Measurements from ENCODE around the gene SLC23A2.

The SLC23A2 gene

GRCh38 chr20:4812641-4813075 lies 188.7 kb downstream of the SLC23A2 start:
- Histone ChIP-seq H3K9me3 (ENCODE audit: severe bottlenecking) (no peaks in the 10 kb centered on the region), H3K4me3 (ENCODE audit: severe bottlenecking) (no peak overlapping the region), H3K4me1 (ENCODE audit: insufficient read depth, poor library complexity, severe bottlenecking) (no peaks in the 10 kb centered on the region), H3K27ac (ENCODE audit: poor library complexity, severe bottlenecking) (no peak overlapping the region), H3K36me3 (ENCODE audit: low read depth) (no peaks in the 10 kb centered on the region), H3K27me3 (ENCODE audit: insufficient read depth, poor library complexity, severe bottlenecking) (peaks cover 3% of the 10 kb centered on the region)
- TF ChIP-seq CTCF (IDR thresholded peaks at IDR 0.05; ENCODE audit: poor library complexity, severe bottlenecking), result no peak
- no peak for DNase-seq (ENCODE audit: low spot score)
- ATAC-seq (ENCODE audit: low read depth), result no peak

GRCh38 chr20:4812216-4812615 lies 189.1 kb downstream of the SLC23A2 start:
- DNase-seq (ENCODE audit: low spot score) (no peak), ATAC-seq (ENCODE audit: low read depth) (no peak)
- Histone ChIP-seq H3K9me3 (ENCODE audit: severe bottlenecking) (no peaks in the 10 kb centered on the region), H3K4me3 (ENCODE audit: severe bottlenecking) (no peak overlapping the region), H3K36me3 (ENCODE audit: low read depth) (no peaks in the 10 kb centered on the region), H3K4me1 (ENCODE audit: insufficient read depth, poor library complexity, severe bottlenecking) (no peaks in the 10 kb centered on the region), H3K27me3 (ENCODE audit: insufficient read depth, poor library complexity, severe bottlenecking) (peaks cover 3% of the 10 kb centered on the region), H3K27ac (ENCODE audit: poor library complexity, severe bottlenecking) (no peak overlapping the region)
- TF ChIP-seq CTCF (IDR thresholded peaks at IDR 0.05; ENCODE audit: poor library complexity, severe bottlenecking), result no peak

- H3K9me3 ChIP-seq (ENCODE audit: severe bottlenecking), result no peaks in the 10 kb centered on the region
- H3K4me1 ChIP-seq (ENCODE audit: insufficient read depth, poor library complexity, severe bottlenecking), result no peaks in the 10 kb centered on the region
- no peak overlapping the region for H3K4me3 ChIP-seq (ENCODE audit: severe bottlenecking)
Observed at GRCh38 chr20:4811661-4812181, 189.6 kb downstream of the SLC23A2 start.

GRCh38 chr20:4811257-4811656 lies 190.1 kb downstream of the SLC23A2 start:
- DNase-seq (ENCODE audit: low spot score) (no peak), ATAC-seq (ENCODE audit: low read depth) (no peak)
- Histone ChIP-seq H3K36me3 (ENCODE audit: low read depth) (no peaks in the 10 kb centered on the region), H3K9me3 (ENCODE audit: severe bottlenecking) (no peaks in the 10 kb centered on the region), H3K27ac (ENCODE audit: poor library complexity, severe bottlenecking) (no peak overlapping the region), H3K4me3 (ENCODE audit: severe bottlenecking) (no peak overlapping the region), H3K4me1 (ENCODE audit: insufficient read depth, poor library complexity, severe bottlenecking) (no peaks in the 10 kb centered on the region), H3K27me3 (ENCODE audit: insufficient read depth, poor library complexity, severe bottlenecking) (peaks cover 3% of the 10 kb centered on the region)
- TF ChIP-seq CTCF (IDR thresholded peaks at IDR 0.05; ENCODE audit: poor library complexity, severe bottlenecking), result no peak

More at GRCh38 chr20:4811661-4812181, 189.6 kb downstream of the SLC23A2 start:
- no peak overlapping the region for H3K27ac ChIP-seq (ENCODE audit: poor library complexity, severe bottlenecking)
- H3K27me3 ChIP-seq (ENCODE audit: insufficient read depth, poor library complexity, severe bottlenecking), result peaks cover 3% of the 10 kb centered on the region
- ATAC-seq (ENCODE audit: low read depth) (no peak), DNase-seq (ENCODE audit: low spot score) (no peak)
- no peaks in the 10 kb centered on the region for H3K36me3 ChIP-seq (ENCODE audit: low read depth)
- no peak for TF ChIP-seq CTCF (IDR thresholded peaks at IDR 0.05; ENCODE audit: poor library complexity, severe bottlenecking)

GRCh38 chr20:4810426-4811019 lies 190.8 kb downstream of the SLC23A2 start:
- ATAC-seq (ENCODE audit: low read depth), result no peak
- peaks cover 3% of the 10 kb centered on the region for H3K27me3 ChIP-seq (ENCODE audit: insufficient read depth, poor library complexity, severe bottlenecking)
- no peak overlapping the region for H3K27ac ChIP-seq (ENCODE audit: poor library complexity, severe bottlenecking)
- no peaks in the 10 kb centered on the region for H3K9me3 ChIP-seq (ENCODE audit: severe bottlenecking)
- no peak for DNase-seq (ENCODE audit: low spot score)
- H3K4me3 ChIP-seq (ENCODE audit: severe bottlenecking), result no peak overlapping the region
- H3K4me1 ChIP-seq (ENCODE audit: insufficient read depth, poor library complexity, severe bottlenecking), result no peaks in the 10 kb centered on the region
- TF ChIP-seq CTCF (IDR thresholded peaks at IDR 0.05; ENCODE audit: poor library complexity, severe bottlenecking), result no peak
- H3K36me3 ChIP-seq (ENCODE audit: low read depth), result no peaks in the 10 kb centered on the region
